ENCODE data around the gene UPK2. TPM values are rescaled to one million over a fixed set of nuclear protein-coding genes. Genes with fewer than 3 reads are reported as not detected.

UPK2 gene
- total and polyA plus RNA-seq, 10 of the 15 experiments (the other 5 are each of a cell fraction or from before 2014, with no cell fraction given): 0.07 to 1.0 (median 0.31) TPM; not detected in 7

DNA sequence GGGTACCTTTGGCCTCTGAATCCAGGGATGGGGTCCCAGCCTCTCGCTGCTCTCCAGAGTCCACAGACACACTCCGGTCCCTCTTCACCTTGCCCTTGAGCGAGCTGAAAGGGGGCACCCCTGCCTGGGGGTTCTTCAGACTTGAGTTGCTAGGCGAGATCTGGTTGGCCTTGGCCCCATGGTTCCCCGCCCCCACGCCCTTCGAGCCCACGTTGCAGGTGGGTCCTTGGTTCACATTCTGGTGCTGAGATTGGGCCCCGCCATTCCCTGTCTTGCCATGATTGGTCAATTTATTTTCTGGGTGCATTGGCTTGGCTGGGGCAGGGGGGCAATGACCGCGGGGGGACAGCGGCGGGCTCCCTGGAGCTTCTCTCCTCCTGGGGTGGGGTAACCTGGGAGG, 47.8 kb upstream of the UPK2 start:
- Histone ChIP-seq H3K79me2 (ENCODE audit: control insufficient read depth, insufficient read depth, low read length) (no peaks in the 10 kb centered on the region), H3K4me3 (no peak overlapping the region), H3K9ac (ENCODE audit: control insufficient read depth, insufficient read depth, low read length) (no peak overlapping the region), H2AFZ (ENCODE audit: control insufficient read depth, low read depth, low read length) (no peak overlapping the region), H3K4me2 (ENCODE audit: control insufficient read depth, insufficient read depth) (no peak overlapping the region), H3K9me3 (replicated peaks; ENCODE audit: control insufficient read depth, insufficient read depth, low read length) (no peaks in the 10 kb centered on the region), H3K36me3 (ENCODE audit: control insufficient read depth in 2 of 2, insufficient read depth in 2 of 2, low read length in 1 of 2) (peaks cover 4 to 6% of the 10 kb centered on the region in 2 experiments; a peak in 3 of 4 replicates), H3K27me3 (replicated peaks in 1 of 2; ENCODE audit: control insufficient read depth in 2 of 2, insufficient read depth in 2 of 2, low read length in 1 of 2) (no peaks in the 10 kb centered on the region), H3K4me1 (ENCODE audit: control insufficient read depth, insufficient read depth, low read length) (peaks cover 19% of the 10 kb centered on the region), H3K27ac (ENCODE audit: control insufficient read depth, insufficient read depth) (no peak overlapping the region), H4K20me1 (ENCODE audit: control insufficient read depth, insufficient read depth) (no peaks in the 10 kb centered on the region)
- intact Hi-C loops (cut with micrococcal nuclease; ENCODE audit: unreplicated experiment): no loop called here
- RAD21 ChIA-PET (ENCODE audit: unreplicated experiment): interaction anchor here (0.6 to 9.9 kb wide), 4 partner anchors 13 to 52 kb away, joined by 3 to 169 read pairs (median 4); partner anchors contain the start of genes BCL9L and UPK2
- no peak for DNase-seq (ENCODE audit: low read depth, low spot score)
- 71% methylated on average over 13 of the region's 13 CpGs for WGBS (ENCODE audit: insufficient coverage, insufficient replicate concordance, low lambda C conversion rate, missing lambda C conversion rate)
- POLR2A ChIA-PET: interaction anchor here (1.1 to 9.3 kb wide), 2 partner anchors 17 to 20 kb away, joined by 3 to 105 read pairs; partner anchors contain the start of gene BCL9L
- CTCF ChIA-PET: interaction anchor here (1.0 to 13.2 kb wide), 5 partner anchors 19 to 258 kb away, joined by 3 to 330 read pairs (median 5); partner anchors contain the start of gene BCL9L
- TF ChIP-seq RAD21 (IDR thresholded peaks at IDR 0.05; ENCODE audit: insufficient read depth, low read depth, low read length) (no peak), E2F4 (IDR thresholded peaks at IDR 0.05; ENCODE audit: low read depth, low read length) (no peak), MEF2A (IDR thresholded peaks at IDR 0.05; ENCODE audit: insufficient read depth, low read depth, low read length) (no peak), JUNB (IDR thresholded peaks at IDR 0.05) (no peak), PRDM15 (CRISPR knock-in tag; IDR thresholded peaks at IDR 0.05) (no peak)
- FAIRE-seq: no peak
- in situ Hi-C loops (cut with MboI): loop anchor here (5.0 kb wide), 1 partner anchor 49 kb away; the partner anchor contains the start of gene UPK2
- no peak for ATAC-seq
- SMC1A ChIA-PET (ENCODE audit: uncharacterized antibody, unreplicated experiment): interaction anchor here (10.3 kb wide), 1 partner anchor 20 kb away, joined by 185 read pairs; the partner anchor contains the start of gene BCL9L
- no TSS peak for BruUV-seq (replicated peaks)
